PC-3 (cell line): Measurements from ENCODE around the gene SSNA1. TPM values are rescaled to one million over a fixed set of nuclear protein-coding genes. Genes with fewer than 3 reads are reported as not detected.

Experiments used
- ATAC-seq: fragments of 200-7000 bp; cut with Tn5 transposase; 2 replicates; pipeline ENCODE4 v1.9.1; 2020; ENCODE audit warnings: mild to moderate bottlenecking, moderate library complexity
- BruUV-seq: library from RNA; stranded (reverse); fragments of 400-500 nt; replicated peaks from 2 replicates; lab custom pipeline; 2021; lab: Mats Ljungman, UMichigan
- CTCF ChIA-PET: fragments of 300-600 bp; sonication (Branson Sonifier 250); formaldehyde crosslinking; loops from one replicate; lab custom pipeline; 2022; ENCODE audit warnings: antibody characterized with exemption; lab: Charles Lee
- POLR2A ChIA-PET: fragments of 300-600 bp; sonication (Branson Sonifier 250); formaldehyde crosslinking; loops from one replicate; lab custom pipeline; 2022; ENCODE audit warnings: antibody characterized with exemption; ENCODE audit not compliant: unreplicated experiment; lab: Charles Lee
- DNase-seq: peaks from one replicate; pipeline ENCODE4 v3.0.0-alpha.2; 2015
- H2AFZ ChIP-seq: fragments of 300-600 bp; sonication (generic); 2 replicates; pipeline ENCODE4 v1.6.0; 2016; ENCODE audit warnings: antibody characterized with exemption, low read length
- H3F3A ChIP-seq: fragments of 300-600 bp; sonication (generic); one replicate; pipeline ENCODE4 v1.6.0; 2017; ENCODE audit warnings: antibody characterized with exemption, low read length, control low read depth, mild to moderate bottlenecking; ENCODE audit not compliant: unreplicated experiment
- H3K27ac ChIP-seq: fragments of 300-600 bp; sonication (generic); 2 replicates; pipeline ENCODE4 v1.5.1; 2016; ENCODE audit warnings: mild to moderate bottlenecking, low read length
- H3K27me3 ChIP-seq: fragments of 300-600 bp; sonication (generic); 2 replicates; pipeline ENCODE4 v1.6.1; 2016; ENCODE audit warnings: low read length, mixed read lengths
- H3K36me3 ChIP-seq: fragments of 300-600 bp; sonication (generic); 2 replicates; pipeline ENCODE4 v1.6.1; 2016; ENCODE audit warnings: low read depth, mixed run types, low read length, mixed read lengths
- H3K4me1 ChIP-seq: fragments of 300-600 bp; sonication (generic); 2 replicates; pipeline ENCODE4 v1.5.1; 2016; ENCODE audit warnings: low read length; ENCODE audit not compliant: insufficient read depth
- H3K4me2 ChIP-seq: fragments of 300-600 bp; sonication (generic); 2 replicates; pipeline ENCODE4 v1.6.0; 2016; ENCODE audit warnings: low read length
- H3K4me3 ChIP-seq: fragments of 300-600 bp; sonication (generic); 2 replicates; pipeline ENCODE4 v1.5.1; 2016; ENCODE audit warnings: mild to moderate bottlenecking, low read length, mixed read lengths
- H3K79me2 ChIP-seq: fragments of 300-600 bp; sonication (generic); 2 replicates; pipeline ENCODE4 v1.6.1; 2017; ENCODE audit warnings: low read length, mixed read lengths
- H3K9ac ChIP-seq: fragments of 300-600 bp; sonication (generic); 2 replicates; pipeline ENCODE4 v1.6.0; 2016; ENCODE audit warnings: mild to moderate bottlenecking, low read length
- H3K9me2 ChIP-seq: fragments of 300-600 bp; sonication (generic); replicated peaks from 2 replicates; pipeline ENCODE4 v1.6.1; 2016; ENCODE audit warnings: mixed run types, low read length, mixed read lengths
- H3K9me3 ChIP-seq: fragments of 300-600 bp; sonication (generic); 2 replicates; pipeline ENCODE4 v1.6.1; 2016; ENCODE audit warnings: low read length, mixed read lengths
- H4K20me1 ChIP-seq: fragments of 300-600 bp; sonication (generic); 2 replicates; pipeline ENCODE4 v1.6.1; 2016; ENCODE audit warnings: low read length, mixed read lengths
- CTCF ChIP-seq: fragments of 300-600 bp; sonication (generic); conservative IDR thresholded peaks from 2 replicates; pipeline ENCODE4 v1.5.1; 2017; ENCODE audit warnings: antibody characterized with exemption, low read depth, mild to moderate bottlenecking, low read length
- EZH2 ChIP-seq: fragments of 300-600 bp; sonication (generic); IDR thresholded peaks from one replicate; pipeline ENCODE4 v1.6.1; 2017; ENCODE audit warnings: antibody characterized with exemption, mild to moderate bottlenecking, low read length; ENCODE audit not compliant: unreplicated experiment
- EZH2phosphoT487 ChIP-seq: fragments of 300-600 bp; sonication (generic); IDR thresholded peaks from 2 replicates; pipeline ENCODE4 v1.6.1; 2018; ENCODE audit warnings: mild to moderate bottlenecking, antibody characterized with exemption, low read length, borderline replicate concordance
- intact Hi-C: fragments of 100-400 bp; cut with micrococcal nuclease; formaldehyde crosslinking; loops from 2 replicates; pipeline ENCODE4 v1.9.0; 2023
- total RNA-seq: library from RNA; depleted of rRNA; stranded (reverse); fragments of >200 nt; gene quantifications from 2 replicates; pipeline ENCODE4 v1.2.3, GENCODE V29; 2014

Gene SSNA1
- total RNA-seq, 1 experiment from 2014 or later: 123 TPM

- POLR2A ChIA-PET: no interaction called here
These were observed 17.9 kb upstream of the SSNA1 start for GRCh38 chr9:137170486-137171148.

GRCh38 chr9:137171149-137171900 lies 17.2 kb upstream of the SSNA1 start:
- intact Hi-C loops: no loop called here
- Histone ChIP-seq H3K9me3 (no peaks in the 10 kb centered on the region), H3K4me1 (no peaks in the 10 kb centered on the region), H3K36me3 (no peaks in the 10 kb centered on the region), H3F3A (no peaks in the 10 kb centered on the region), H3K9me2 (no peaks in the 10 kb centered on the region), H2AFZ (no peak overlapping the region), H3K79me2 (no peaks in the 10 kb centered on the region), H3K4me3 (no peak overlapping the region), H3K4me2 (no peak overlapping the region), H4K20me1 (no peaks in the 10 kb centered on the region), H3K9ac (no peak overlapping the region), H3K27ac (no peak overlapping the region), H3K27me3 (peaks cover 12% of the 10 kb centered on the region)
- no TSS peak for BruUV-seq
- CTCF ChIA-PET: interaction anchor here (0.6 kb wide), 1 partner anchor 21 kb away, joined by 3 read pairs; no protein-coding TSS in a partner anchor
- ATAC-seq (no peak), DNase-seq (no peak)
- POLR2A ChIA-PET: no interaction called here
- TF ChIP-seq EZH2 (no peak), CTCF (no peak), EZH2phosphoT487 (no peak)

More at GRCh38 chr9:137170486-137171148, 17.9 kb upstream of the SSNA1 start:
- Histone ChIP-seq H3F3A (no peaks in the 10 kb centered on the region), H3K4me2 (no peak overlapping the region), H3K9me3 (no peaks in the 10 kb centered on the region), H3K27ac (no peak overlapping the region), H3K9ac (no peak overlapping the region), H3K4me1 (no peaks in the 10 kb centered on the region), H3K36me3 (no peaks in the 10 kb centered on the region), H2AFZ (no peak overlapping the region), H3K79me2 (no peaks in the 10 kb centered on the region), H3K9me2 (no peaks in the 10 kb centered on the region), H3K27me3 (peaks cover 12% of the 10 kb centered on the region), H3K4me3 (no peak overlapping the region), H4K20me1 (no peaks in the 10 kb centered on the region)
- no peak for DNase-seq
- no TSS peak for BruUV-seq
- no peak for ATAC-seq
- TF ChIP-seq CTCF (no peak), EZH2 (no peak), EZH2phosphoT487 (no peak)
- intact Hi-C loops: no loop called here
- CTCF ChIA-PET: no interaction called here
